GM12878 (cell line): Measurements from ENCODE around the gene IGFBP6. TPM values are rescaled to one million over a fixed set of nuclear protein-coding genes. Genes with fewer than 3 reads are reported as not detected.

ENCODE experiments used
- SMC3 ChIP-seq: IDR thresholded peaks from 2 replicates; pipeline ENCODE4 v1.6.1; 2011; ENCODE audit warnings: low read length, improper control_type of control experiment, borderline replicate concordance
- polyA plus RNA-seq, 11 experiments: library from polyadenylated mRNA; depleted of rRNA in 4 of 11; unstranded in 6 of 11; stranded (reverse) in 5 of 11; fragments of >200 nt; fragmentation: Nextera tagmentation in 4 of 11; fragmentation: Illumina TruSeq in 1 of 11; extraction: Ambion mirVana in 4 of 11; extraction: Trizol in 1 of 11; gene quantifications; 1 replicate in 1 of 11; 2 replicates in 10 of 11; pipeline versions ENCODE4 v1.2.1 to v1.2.3, GENCODE V29; 2011 to 2016; ENCODE audit warnings: inconsistent platforms in 2 of 11, missing spikeins in 2 of 11, low read depth in 1 of 11
- total RNA-seq, 4 experiments: library from RNA; depleted of rRNA in 3 of 4; stranded (reverse); fragments of >200 nt in 3 of 4; fragmentation: Illumina TruSeq in 1 of 4; extraction: Trizol in 1 of 4; gene quantifications; 2 replicates each; pipeline versions ENCODE4 v1.2.1 to v1.2.3, GENCODE V29; 2013 to 2021
- TF ChIP-seq, protein P1 (sequence below): fragments of 450-650 bp; IDR thresholded peaks from 2 replicates; pipeline ENCODE4 v1.6.1; 2017; ENCODE audit warnings: borderline replicate concordance
- TF ChIP-seq, protein P2 (sequence below): fragments of 450-650 bp; conservative IDR thresholded peaks from 2 replicates; pipeline ENCODE4 v1.6.1; 2017; ENCODE audit warnings: mild to moderate bottlenecking, moderate library complexity

Gene IGFBP6
- total and polyA plus RNA-seq, 10 of the 15 experiments (the other 5 are each of a cell fraction or from before 2014, with no cell fraction given) = 0.09 to 0.87 (median 0.56) TPM; not detected in 3

DNA sequence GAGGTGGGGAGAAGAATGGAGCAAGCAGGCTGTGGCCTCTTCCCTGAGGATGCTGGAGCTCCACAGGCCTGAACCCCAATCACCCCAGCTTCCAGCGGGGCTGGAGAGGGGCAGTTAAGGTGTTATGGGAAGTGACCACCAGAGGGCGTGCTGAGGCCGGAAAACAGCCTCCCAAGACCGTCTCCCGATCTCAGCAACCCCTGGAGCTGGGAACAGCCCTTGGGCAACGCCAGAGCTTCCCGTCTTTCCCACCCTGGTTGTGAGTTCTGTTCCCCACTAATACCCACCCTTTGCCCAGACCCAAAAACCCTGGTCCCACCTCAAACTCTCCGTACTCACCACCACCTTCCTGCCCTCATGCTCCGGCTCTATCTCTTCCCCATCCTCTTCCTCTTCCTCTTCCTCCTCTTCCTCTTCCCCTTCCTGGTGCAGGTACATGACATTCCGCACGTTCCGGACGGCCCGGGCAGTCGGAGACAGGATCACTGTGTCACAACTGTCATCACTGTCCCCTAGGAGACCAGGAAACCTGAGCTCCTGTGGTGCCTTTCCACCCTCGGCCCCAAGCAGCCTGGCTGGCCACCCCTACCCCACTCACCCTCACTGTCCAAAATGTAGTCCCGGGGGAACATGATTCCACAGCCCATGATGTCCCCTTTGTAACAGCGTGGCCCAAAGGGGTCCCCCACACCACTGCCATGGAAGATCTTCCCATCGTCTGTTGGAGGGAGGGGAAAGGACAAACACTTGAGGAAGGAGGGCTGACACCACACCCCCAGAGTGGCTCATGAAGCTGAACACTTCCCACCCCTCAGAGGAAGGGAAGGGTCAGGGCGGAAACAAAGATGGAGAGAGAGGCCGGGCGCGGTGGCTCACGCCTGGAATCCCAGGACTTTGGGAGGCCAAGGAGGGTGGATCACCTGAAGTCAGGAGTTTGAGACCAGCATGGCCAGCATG lies 31.2 kb upstream of the IGFBP6 start (continued):
- TF ChIP-seq, protein P1, sequence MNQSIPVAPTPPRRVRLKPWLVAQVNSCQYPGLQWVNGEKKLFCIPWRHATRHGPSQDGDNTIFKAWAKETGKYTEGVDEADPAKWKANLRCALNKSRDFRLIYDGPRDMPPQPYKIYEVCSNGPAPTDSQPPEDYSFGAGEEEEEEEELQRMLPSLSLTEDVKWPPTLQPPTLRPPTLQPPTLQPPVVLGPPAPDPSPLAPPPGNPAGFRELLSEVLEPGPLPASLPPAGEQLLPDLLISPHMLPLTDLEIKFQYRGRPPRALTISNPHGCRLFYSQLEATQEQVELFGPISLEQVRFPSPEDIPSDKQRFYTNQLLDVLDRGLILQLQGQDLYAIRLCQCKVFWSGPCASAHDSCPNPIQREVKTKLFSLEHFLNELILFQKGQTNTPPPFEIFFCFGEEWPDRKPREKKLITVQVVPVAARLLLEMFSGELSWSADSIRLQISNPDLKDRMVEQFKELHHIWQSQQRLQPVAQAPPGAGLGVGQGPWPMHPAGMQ = no peak
- peak; percentile 78 for TF ChIP-seq SMC3
- TF ChIP-seq, protein P2, sequence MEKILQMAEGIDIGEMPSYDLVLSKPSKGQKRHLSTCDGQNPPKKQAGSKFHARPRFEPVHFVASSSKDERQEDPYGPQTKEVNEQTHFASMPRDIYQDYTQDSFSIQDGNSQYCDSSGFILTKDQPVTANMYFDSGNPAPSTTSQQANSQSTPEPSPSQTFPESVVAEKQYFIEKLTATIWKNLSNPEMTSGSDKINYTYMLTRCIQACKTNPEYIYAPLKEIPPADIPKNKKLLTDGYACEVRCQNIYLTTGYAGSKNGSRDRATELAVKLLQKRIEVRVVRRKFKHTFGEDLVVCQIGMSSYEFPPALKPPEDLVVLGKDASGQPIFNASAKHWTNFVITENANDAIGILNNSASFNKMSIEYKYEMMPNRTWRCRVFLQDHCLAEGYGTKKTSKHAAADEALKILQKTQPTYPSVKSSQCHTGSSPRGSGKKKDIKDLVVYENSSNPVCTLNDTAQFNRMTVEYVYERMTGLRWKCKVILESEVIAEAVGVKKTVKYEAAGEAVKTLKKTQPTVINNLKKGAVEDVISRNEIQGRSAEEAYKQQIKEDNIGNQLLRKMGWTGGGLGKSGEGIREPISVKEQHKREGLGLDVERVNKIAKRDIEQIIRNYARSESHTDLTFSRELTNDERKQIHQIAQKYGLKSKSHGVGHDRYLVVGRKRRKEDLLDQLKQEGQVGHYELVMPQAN = no peak
